K562 (cell line): Measurements from ENCODE around the gene NMT1. TPM values are rescaled to one million over a fixed set of nuclear protein-coding genes. Genes with fewer than 3 reads are reported as not detected.

ENCODE experiments used
- BRD4 ChIP-seq: fragments of 200-600 bp; sonication (generic); IDR thresholded peaks from 2 replicates; pipeline ENCODE4 v1.6.1; 2017; ENCODE audit warnings: inconsistent platforms
- BRD9 ChIP-seq: fragments of 450-650 bp; IDR thresholded peaks from 2 replicates; pipeline ENCODE4 v1.6.1; 2018; ENCODE audit warnings: low read depth; ENCODE audit not compliant: partially characterized antibody
- IRF1 ChIP-seq: sonication (generic); formaldehyde crosslinking; IDR thresholded peaks from 2 replicates; pipeline ENCODE4 v1.8.0; 2022; ENCODE audit warnings: missing genetic modification reagents, mild to moderate bottlenecking, borderline replicate concordance
- KLF13 ChIP-seq: fragments of 450-650 bp; IDR thresholded peaks from 2 replicates; pipeline ENCODE4 v1.6.1; 2016; ENCODE audit warnings: missing genetic modification characterization, low read depth, mild to moderate bottlenecking, missing compliant biosample characterization, moderate library complexity, borderline replicate concordance
- MBD2 ChIP-seq: sonication (generic); IDR thresholded peaks from 2 replicates; pipeline ENCODE4 v1.6.1; 2016; ENCODE audit warnings: low read depth, borderline replicate concordance
- PPARD ChIP-seq: fragments of 250-450 bp; sonication (Bioruptor Pico); IDR thresholded peaks from 2 replicates; pipeline ENCODE4 v1.8.0; 2022; ENCODE audit warnings: inconsistent platforms, mild to moderate bottlenecking, moderate library complexity
- PRPF4 ChIP-seq: fragments of 200-400 bp; formaldehyde crosslinking; IDR thresholded peaks from one replicate; pipeline ENCODE4 v1.6.1; 2017; ENCODE audit warnings: low read length, low read depth, mild to moderate bottlenecking; ENCODE audit not compliant: insufficient read depth, poor library complexity, severe bottlenecking
- SAFB2 ChIP-seq: fragments of 200-400 bp; formaldehyde crosslinking; IDR thresholded peaks from 2 replicates; pipeline ENCODE4 v1.6.1; 2018; ENCODE audit warnings: borderline replicate concordance, low read length, low read depth, moderate library complexity; ENCODE audit not compliant: severe bottlenecking
- ZBTB17 ChIP-seq: fragments of 450-650 bp; formaldehyde crosslinking; IDR thresholded peaks from 2 replicates; pipeline ENCODE4 v1.4.0; 2020; ENCODE audit warnings: mild to moderate bottlenecking
- ZNF778 ChIP-seq: fragments of 450-650 bp; formaldehyde crosslinking; IDR thresholded peaks from 2 replicates; pipeline ENCODE4 v1.4.0; 2020; ENCODE audit warnings: mild to moderate bottlenecking, moderate library complexity
- polyA plus RNA-seq, 8 experiments: library from polyadenylated mRNA; depleted of rRNA in 4 of 8; stranded (reverse) in 5 of 8; unstranded in 3 of 8; fragments of >200 nt; fragmentation: Nextera tagmentation in 2 of 8; fragmentation: Illumina TruSeq in 1 of 8; extraction: Ambion mirVana in 2 of 8; extraction: Trizol in 1 of 8; gene quantifications; 2 replicates each; pipeline versions ENCODE4 v1.2.1 to v1.2.3, GENCODE V29; 2011 to 2014; ENCODE audit warnings: inconsistent platforms in 1 of 8, missing spikeins in 1 of 8
- total RNA-seq, 7 experiments: library from RNA; depleted of rRNA in 6 of 7; stranded (reverse); fragments of >200 nt in 6 of 7; fragmentation: Illumina TruSeq in 2 of 7; extraction: Trizol in 2 of 7; gene quantifications; 2 replicates each; pipeline versions ENCODE4 v1.2.1 to v1.2.3, GENCODE V29; 2011 to 2021; ENCODE audit warnings: low replicate concordance in 1 of 7
- TF ChIP-seq, protein P1 (sequence below), 2 experiments: fragments of 450-650 bp in 1 of 2; sonication (generic) in 1 of 2; formaldehyde crosslinking in 1 of 2; IDR thresholded peaks; 2 replicates each; pipeline versions ENCODE4 v1.7.1 to v1.9.0; 2016 to 2022; ENCODE audit warnings: inconsistent platforms in 1 of 2, mild to moderate bottlenecking in 1 of 2, missing genetic modification reagents in 1 of 2
- TF ChIP-seq, protein P2 (sequence below): fragments of 450-650 bp; IDR thresholded peaks from 2 replicates; pipeline ENCODE4 v1.6.1; 2016; ENCODE audit warnings: antibody characterized with exemption
- TF ChIP-seq, protein P3 (sequence below): fragments of 450-650 bp; IDR thresholded peaks from 2 replicates; pipeline ENCODE4 v1.6.1; 2016; ENCODE audit warnings: missing biosample characterization, missing genetic modification characterization

NMT1 gene
- total and polyA plus RNA-seq, 9 of the 15 experiments (the other 6 are each of a cell fraction or from before 2014, with no cell fraction given) = 86.7 to 569 (median 213) TPM

- TF ChIP-seq, protein P1, sequence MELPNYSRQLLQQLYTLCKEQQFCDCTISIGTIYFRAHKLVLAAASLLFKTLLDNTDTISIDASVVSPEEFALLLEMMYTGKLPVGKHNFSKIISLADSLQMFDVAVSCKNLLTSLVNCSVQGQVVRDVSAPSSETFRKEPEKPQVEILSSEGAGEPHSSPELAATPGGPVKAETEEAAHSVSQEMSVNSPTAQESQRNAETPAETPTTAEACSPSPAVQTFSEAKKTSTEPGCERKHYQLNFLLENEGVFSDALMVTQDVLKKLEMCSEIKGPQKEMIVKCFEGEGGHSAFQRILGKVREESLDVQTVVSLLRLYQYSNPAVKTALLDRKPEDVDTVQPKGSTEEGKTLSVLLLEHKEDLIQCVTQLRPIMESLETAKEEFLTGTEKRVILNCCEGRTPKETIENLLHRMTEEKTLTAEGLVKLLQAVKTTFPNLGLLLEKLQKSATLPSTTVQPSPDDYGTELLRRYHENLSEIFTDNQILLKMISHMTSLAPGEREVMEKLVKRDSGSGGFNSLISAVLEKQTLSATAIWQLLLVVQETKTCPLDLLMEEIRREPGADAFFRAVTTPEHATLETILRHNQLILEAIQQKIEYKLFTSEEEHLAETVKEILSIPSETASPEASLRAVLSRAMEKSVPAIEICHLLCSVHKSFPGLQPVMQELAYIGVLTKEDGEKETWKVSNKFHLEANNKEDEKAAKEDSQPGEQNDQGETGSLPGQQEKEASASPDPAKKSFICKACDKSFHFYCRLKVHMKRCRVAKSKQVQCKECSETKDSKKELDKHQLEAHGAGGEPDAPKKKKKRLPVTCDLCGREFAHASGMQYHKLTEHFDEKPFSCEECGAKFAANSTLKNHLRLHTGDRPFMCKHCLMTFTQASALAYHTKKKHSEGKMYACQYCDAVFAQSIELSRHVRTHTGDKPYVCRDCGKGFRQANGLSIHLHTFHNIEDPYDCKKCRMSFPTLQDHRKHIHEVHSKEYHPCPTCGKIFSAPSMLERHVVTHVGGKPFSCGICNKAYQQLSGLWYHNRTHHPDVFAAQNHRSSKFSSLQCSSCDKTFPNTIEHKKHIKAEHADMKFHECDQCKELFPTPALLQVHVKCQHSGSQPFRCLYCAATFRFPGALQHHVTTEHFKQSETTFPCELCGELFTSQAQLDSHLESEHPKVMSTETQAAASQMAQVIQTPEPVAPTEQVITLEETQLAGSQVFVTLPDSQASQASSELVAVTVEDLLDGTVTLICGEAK (IDR thresholded peaks at IDR 0.05) = peak; percentile 81
- TF ChIP-seq, protein P1 (CRISPR knock-in tag; IDR thresholded peaks at IDR 0.05) = no peak
- TF ChIP-seq PRPF4 = no peak
- peak; percentile 99 for TF ChIP-seq MBD2
- TF ChIP-seq BRD9 = peak; percentile 25
- peak; percentile 18; the same call in 1 of the 2 replicates for TF ChIP-seq BRD4
- TF ChIP-seq, protein P2, sequence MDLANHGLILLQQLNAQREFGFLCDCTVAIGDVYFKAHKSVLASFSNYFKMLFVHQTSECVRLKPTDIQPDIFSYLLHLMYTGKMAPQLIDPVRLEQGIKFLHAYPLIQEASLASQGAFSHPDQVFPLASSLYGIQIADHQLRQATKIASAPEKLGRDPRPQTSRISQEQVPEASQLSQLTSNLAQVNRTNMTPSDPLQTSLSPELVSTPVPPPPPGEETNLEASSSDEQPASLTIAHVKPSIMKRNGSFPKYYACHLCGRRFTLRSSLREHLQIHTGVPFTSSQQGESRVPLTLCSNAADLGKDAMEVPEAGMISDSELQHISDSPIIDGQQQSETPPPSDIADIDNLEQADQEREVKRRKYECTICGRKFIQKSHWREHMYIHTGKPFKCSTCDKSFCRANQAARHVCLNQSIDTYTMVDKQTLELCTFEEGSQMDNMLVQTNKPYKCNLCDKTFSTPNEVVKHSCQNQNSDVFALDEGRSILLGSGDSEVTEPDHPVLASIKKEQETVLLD = no peak
- TF ChIP-seq SAFB2 = no peak
- no peak for TF ChIP-seq PPARD (CRISPR knock-in tag)
- TF ChIP-seq KLF13 = 0 out of 2 replicates have a peak, but pooled peaks have one; percentile 18
- TF ChIP-seq ZBTB17 (CRISPR knock-in tag) = peak; percentile 43; the same call in 1 of the 2 replicates
- no peak for TF ChIP-seq IRF1
- TF ChIP-seq, protein P3, sequence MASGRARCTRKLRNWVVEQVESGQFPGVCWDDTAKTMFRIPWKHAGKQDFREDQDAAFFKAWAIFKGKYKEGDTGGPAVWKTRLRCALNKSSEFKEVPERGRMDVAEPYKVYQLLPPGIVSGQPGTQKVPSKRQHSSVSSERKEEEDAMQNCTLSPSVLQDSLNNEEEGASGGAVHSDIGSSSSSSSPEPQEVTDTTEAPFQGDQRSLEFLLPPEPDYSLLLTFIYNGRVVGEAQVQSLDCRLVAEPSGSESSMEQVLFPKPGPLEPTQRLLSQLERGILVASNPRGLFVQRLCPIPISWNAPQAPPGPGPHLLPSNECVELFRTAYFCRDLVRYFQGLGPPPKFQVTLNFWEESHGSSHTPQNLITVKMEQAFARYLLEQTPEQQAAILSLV (tag) = no peak
- TF ChIP-seq ZNF778 (CRISPR knock-in tag) = no peak
Observed at GRCh38 chr17:45060797-45061605, at the start of gene NMT1 (continued).
